Inferior parietal cortex (tissue), 1 donor: ENCODE data around the gene MAP4K4.

Experiments used
- DNase-seq: peaks from one replicate; pipeline ENCODE4 v3.0.0-alpha.2; 2016; ENCODE audit errors: extremely low spot score

Gene MAP4K4

DNA sequence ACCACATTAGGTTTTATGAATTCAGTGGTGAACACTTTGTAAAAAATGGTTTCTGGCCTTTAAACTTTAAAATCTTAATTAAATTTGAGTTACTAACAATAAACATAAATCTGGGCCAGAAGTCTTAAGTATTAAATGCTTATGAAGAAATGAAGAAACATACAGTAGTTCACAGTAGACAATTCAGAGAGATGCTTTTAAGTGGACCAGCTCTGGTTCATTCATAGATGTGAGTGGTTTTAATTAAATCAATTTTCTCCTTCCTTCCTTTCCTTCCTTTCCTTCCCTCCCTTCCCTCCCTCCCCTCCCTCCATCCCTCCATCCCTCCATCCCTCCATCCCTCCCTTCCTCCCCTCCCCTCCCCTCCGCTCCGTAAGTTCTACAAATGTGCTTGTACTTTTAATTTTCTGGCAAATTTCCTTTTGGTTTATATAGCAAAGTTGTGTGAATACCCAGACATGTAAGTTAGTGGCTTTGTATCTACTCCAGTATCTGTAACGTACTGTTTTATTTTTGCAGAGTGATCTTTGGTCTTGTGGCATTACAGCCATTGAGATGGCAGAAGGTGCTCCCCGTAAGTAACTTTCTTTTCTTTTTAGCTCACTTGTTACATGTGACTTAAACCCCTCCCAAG is 136.5 kb downstream of the MAP4K4 start:
- DNase-seq, result no peak

DNA sequence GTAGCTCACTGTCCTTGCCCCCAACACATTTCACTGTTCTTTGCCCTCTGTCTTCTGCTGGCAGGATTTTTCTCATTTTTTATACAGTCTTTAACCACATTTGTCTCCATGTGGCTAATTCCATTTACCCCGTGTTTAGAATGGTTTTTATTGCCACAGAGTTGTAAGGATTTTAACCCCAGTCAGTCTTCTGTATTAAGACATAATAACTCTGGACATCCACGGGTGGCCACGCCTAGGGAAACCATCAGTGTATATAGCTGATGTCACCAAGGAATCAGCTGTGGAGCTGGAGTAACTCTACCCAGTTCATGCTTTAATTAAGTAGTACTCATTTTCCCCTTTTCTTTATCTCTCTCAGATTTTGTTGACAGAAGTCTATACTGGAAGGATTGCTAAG is 139.8 kb downstream of the MAP4K4 start:
- no peak for DNase-seq

DNA sequence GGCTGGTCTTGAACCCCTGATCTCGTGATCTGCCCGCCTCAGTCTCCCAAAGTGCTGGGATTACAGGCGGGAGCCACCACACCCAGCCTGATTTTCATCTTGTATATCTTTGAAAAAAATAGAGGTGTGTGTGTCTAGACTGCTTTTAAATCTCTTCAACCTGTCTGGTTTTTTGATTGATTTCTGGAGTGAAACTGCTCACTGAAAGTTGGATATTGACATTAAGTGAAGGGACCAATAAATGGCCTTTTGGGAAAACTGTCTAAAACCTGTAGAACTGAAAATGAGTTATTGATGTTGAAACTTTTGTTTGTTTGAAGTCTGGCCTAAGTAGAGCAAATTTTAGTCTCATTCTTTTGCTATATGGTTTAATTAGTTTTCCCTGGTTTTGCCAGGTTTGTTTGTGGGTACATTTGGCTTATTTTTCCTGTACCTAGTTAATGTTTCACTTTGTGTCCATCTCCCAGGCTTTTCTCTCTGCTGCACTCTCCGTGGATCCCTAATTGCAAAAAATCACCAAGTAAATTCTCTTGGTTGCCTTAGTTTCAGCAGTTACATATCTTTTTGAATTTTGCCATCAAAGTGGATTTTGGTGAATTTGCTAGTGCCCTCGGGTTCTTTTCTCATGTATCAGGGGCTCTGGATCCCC is 144.3 kb downstream of the MAP4K4 start:
- no peak for DNase-seq

DNA sequence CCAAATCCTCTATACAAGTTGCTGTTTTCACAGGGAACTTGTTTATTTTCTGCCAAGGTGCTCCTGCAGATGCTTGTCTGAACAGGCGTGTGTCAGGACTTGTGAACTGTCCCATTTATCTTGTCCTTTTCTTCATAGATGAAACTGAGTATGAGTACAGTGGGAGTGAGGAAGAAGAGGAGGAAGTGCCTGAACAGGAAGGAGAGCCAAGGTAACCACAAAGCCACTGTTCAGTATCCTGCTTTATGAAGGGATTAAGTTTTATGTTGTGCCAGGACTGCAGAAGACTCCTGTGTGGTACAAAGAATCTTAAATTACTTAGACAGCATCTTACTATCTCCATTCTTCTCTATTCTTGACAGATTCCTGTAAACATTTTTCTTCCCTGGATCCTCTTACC is 145.0 kb downstream of the MAP4K4 start:
- no peak for DNase-seq

GRCh38 chr2:101843048-101843447 is 145.5 kb downstream of the MAP4K4 start:
- no peak for DNase-seq

DNA sequence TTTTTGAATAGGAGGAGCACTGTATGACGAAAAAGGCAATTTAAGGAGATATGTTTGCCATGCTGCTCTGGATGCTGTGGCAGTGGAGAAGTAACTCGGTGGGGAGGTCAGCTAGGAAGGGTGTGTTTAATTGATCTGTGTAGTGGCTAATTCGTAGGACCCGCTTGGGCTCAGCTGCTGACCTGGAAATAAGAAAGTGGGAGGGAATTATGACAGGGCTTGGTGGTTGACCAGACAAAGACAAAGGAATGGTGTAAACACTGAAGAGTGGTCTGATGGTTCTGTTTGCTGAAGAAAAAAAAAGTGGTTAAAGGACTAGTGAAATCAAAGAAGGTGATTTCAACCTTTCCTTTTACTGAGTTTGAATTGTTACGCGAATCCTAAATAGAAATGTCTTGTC is 146.0 kb downstream of the MAP4K4 start:
- no peak for DNase-seq

DNA sequence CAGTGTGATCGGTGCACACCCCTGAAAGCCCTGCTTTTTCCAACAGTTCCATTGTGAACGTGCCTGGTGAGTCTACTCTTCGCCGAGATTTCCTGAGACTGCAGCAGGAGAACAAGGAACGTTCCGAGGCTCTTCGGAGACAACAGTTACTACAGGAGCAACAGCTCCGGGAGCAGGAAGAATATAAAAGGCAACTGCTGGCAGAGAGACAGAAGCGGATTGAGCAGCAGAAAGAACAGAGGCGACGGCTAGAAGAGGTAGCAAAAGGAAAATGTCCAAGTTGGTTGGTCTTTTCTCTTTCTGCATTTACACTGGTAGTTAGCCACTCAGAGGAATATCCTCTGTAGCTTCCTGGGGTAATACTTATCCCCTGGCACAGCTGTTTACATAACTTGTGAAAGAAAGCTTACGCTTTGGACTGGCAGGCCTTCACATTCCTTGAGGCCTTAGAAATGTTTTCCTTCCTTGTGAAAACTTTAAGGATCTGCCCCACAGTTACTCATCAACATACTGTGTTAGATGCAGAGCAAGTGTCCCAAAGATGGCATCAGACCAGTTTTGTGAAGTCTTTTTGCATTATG is 146.6 kb downstream of the MAP4K4 start:
- peak; percentile 61 for DNase-seq

GRCh38 chr2:101846973-101847372 is 149.5 kb downstream of the MAP4K4 start:
- DNase-seq, result no peak

GRCh38 chr2:101847661-101848339 is 150.3 kb downstream of the MAP4K4 start:
- DNase-seq, result no peak

DNA sequence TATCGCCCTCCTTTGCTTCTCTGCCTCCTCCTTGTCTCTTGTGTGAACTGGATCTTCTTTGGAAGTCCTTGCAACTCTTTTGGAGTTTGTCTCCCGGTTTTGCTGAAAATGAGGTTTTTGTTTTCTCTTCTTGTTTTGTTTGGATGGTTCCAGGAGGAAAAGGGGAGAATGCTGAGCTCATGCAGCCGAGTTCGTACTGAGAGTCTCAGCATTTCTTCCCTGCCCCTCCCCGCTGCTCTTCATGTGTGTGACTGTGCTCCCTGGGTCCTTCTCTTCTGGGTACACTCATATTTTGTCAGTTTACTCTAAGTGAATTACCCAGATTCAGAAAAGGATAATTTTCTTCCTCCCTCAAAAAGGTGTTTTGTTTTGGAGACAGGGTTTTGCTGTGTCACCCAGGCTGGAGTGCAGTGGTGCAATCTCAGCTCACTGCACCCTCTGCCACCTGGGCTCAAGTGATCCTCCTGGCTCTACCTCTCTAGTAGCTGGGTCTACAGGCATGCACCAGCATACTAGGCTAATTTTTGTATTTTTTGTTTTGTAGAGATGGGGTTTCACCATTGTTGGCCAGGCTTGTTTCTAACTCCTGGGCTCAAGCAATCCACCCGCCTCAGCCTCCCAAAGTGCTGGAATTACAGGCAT is 151.4 kb downstream of the MAP4K4 start:
- DNase-seq, result no peak

DNA sequence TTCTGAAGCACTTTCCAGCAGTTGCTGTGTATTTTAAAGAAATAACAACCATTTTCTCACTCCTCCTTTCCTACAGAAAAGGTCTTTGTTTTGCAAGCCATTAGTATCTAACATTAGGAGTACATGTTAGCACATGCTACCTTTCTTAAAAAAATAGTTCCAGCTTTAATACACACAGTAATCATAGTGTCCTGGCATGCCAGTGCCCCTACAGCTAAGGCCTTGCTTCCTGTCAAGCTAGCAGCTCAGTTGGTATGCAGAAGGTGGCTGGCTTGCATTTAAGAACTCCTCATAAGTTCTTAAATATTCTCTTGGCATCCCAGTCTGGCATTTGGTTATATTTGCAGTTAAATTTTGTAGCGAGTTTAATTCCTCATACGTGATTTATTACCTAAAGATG is 152.9 kb downstream of the MAP4K4 start:
- no peak for DNase-seq

DNA sequence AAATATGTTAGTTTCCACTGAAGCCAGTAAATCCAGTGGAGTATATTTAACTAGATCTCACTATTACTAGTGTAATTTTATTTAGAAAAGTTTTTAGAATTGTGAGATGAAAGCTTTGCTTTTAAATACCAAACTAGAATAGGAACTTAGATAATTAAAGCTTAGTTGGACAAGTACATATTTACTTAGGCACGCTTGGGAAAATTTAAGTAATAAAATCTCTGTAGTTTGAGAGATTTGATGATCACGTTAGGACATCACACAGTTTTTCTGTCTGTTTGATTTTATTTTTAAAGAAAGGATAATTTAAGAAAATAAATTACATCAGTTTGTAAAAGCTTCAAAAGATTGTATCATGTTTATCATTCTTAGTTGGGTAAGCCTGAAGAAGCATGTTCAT is 153.5 kb downstream of the MAP4K4 start:
- no peak for DNase-seq

DNA sequence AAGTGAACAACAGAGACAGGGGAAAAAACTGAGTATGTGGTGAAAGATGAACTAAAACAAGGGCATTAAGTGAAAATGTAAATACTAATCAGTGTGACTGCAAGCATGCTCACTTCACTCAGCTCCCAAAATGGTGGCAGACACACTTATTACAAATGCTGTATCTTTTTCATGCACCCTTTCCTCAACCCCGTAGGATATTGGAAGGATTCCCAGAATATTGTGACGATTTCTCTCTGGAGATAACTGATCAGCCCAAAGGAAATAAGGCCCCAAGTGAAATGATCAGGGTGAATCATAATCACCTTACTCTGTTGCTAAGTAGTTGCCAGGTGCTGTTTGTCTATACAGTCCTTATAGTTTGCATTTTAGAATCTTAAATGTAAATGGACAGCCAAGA is 155.3 kb downstream of the MAP4K4 start:
- no peak for DNase-seq

DNA sequence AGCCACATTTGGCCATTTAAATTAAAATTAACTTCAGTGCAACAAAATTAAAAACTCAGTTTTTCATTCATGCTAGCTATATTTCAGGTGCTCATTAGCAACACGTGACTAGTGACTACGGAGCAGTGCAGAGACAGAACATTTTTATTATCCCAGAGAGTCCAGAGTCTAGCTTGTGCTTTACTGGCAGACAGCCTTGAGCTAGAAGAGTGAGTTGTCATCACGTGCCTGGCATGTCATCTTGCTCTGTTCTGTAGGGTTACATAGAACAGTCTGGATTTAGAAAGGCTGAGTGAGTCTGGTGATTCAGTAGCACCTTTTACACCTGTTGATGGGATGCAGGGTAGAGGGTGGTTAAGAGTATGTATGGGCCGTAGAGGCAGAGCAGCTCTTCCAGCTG is 157.4 kb downstream of the MAP4K4 start:
- DNase-seq, result no peak

DNA sequence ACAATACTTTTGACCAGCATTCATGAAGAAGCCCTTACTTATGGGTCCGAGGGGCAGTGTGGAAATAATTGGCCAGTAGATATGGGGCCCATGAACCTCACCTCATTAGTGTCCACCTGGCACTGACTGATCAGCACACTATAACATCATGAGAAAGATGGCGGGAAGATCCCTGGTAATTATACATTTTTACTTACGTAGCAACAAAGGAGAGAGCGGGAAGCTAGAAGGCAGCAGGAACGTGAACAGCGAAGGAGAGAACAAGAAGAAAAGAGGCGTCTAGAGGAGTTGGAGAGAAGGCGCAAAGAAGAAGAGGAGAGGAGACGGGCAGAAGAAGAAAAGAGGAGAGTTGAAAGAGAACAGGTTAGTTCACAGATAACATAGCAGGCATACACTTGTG is 158.3 kb downstream of the MAP4K4 start:
- DNase-seq, result no peak

DNA sequence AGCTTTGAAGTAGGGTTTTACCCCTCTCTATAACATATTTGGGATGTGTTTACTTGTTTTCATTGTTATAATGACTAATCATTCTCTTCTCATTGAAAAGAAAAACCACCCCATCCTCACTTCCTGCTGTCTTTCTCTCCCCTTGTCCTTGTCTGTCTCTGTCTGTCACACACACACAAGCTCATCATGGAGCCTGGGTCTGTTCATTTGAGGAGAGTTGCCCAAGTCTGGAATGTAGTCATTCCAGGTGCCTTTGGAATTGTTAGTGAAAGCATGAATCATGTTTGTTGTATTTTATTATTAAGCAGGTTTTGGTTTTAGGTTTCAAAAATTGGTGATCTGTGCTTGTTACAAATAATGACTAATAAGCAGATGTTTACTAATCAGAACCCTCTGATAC is 160.7 kb downstream of the MAP4K4 start:
- no peak for DNase-seq

DNA sequence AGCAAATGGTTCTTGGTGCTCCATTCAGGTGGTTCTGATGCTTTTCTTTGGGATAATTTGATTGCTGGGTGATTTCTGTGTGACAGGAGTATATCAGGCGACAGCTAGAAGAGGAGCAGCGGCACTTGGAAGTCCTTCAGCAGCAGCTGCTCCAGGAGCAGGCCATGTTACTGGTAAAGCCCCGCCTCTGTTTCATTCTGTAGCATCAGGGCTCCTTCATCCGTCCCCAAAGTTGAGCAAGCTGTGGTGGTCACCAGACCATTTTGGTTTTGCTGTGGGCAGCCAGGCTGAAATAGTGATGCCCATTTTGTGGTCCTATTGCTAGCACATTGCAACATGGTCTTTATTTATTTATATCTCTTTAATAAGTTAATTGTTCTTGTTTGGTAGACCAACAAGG is 161.4 kb downstream of the MAP4K4 start:
- DNase-seq, result no peak

DNA sequence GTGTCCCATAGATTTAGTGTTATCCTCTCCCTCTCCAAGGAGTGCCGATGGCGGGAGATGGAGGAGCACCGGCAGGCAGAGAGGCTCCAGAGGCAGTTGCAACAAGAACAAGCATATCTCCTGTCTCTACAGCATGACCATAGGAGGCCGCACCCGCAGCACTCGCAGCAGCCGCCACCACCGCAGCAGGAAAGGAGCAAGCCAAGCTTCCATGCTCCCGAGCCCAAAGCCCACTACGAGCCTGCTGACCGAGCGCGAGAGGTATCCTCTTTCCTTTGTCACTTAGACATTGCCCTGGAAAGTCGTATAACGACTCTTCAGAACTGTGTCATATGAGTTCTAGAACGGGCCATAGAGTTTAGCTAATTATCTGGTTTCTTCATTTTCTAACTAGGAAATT is 162.1 kb downstream of the MAP4K4 start:
- no peak for DNase-seq

DNA sequence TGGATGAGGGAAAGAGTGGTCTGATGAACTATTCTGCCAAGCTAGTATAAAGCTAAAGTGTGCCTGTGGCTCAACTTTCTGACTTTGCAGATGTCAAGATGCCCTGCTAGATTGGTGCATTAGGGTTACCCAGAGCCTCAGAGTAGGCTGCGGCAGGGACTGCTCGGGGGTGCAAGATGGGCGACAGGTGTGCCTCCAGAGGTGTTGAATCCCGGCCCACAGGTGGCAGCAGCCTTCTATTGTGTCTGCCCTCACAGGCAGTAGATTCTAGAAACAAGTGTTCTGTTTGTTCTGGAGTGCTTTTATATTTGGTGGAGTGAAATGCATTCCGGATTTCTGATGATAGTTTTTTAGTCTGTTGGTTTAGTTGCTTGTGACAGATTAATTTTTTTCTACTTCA is 162.7 kb downstream of the MAP4K4 start:
- DNase-seq, result no peak

GRCh38 chr2:101860782-101861181 is 163.3 kb downstream of the MAP4K4 start:
- DNase-seq, result no peak

DNA sequence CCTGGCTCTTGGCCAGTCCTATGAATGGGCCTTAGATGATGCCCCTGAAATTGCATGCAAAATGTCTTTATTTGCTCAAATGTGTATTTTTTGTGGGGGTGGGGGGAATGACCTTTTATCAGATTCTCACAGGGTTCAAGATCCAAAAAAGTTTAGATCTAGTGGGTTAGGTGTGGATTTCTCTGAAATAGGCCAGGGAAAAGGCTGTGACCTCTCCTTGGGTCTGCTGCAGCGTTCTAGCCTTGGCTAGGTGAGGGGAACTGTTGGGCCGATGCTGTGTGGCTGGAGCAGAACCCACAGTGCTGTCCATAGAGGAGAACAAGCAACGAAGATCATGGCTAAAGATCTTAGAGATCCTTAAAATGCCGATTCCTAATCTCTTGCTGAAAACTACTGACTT is 163.9 kb downstream of the MAP4K4 start:
- no peak for DNase-seq

GRCh38 chr2:101863534-101863933 is 166.0 kb downstream of the MAP4K4 start:
- no peak for DNase-seq

GRCh38 chr2:101864426-101864825 is 166.9 kb downstream of the MAP4K4 start:
- DNase-seq, result no peak
